Activated naive CD8-positive, alpha-beta T cell treated with anti-CD3 and anti-CD28 coated beads for 36 hours (primary cell): ENCODE results near the gene CIROP. TPM values are rescaled to one million over a fixed set of nuclear protein-coding genes. Genes with fewer than 3 reads are reported as not detected.

Experiments used
- DNase-seq: peaks from one replicate; pipeline ENCODE4 v3.0.0; 2021
- H3K27ac Mint-ChIP-seq: one replicate; pipeline ENCODE4 v1.8.0; 2022; ENCODE audit warnings: mild to moderate bottlenecking, moderate library complexity, mixed read lengths
- H3K27me3 Mint-ChIP-seq: one replicate; pipeline ENCODE4 v1.8.0; 2022; ENCODE audit warnings: mild to moderate bottlenecking, mixed read lengths
- H3K36me3 Mint-ChIP-seq: one replicate; pipeline ENCODE4 v1.8.0; 2021; ENCODE audit warnings: mild to moderate bottlenecking, mixed read lengths
- H3K4me1 Mint-ChIP-seq: one replicate; pipeline ENCODE4 v1.8.0; 2021; ENCODE audit warnings: mixed read lengths
- H3K4me3 Mint-ChIP-seq: one replicate; pipeline ENCODE4 v1.8.0; 2022; ENCODE audit warnings: mild to moderate bottlenecking, moderate library complexity, mixed read lengths
- H3K9me3 Mint-ChIP-seq: one replicate; pipeline ENCODE4 v1.8.0; 2022; ENCODE audit warnings: mixed read lengths
- total RNA-seq, 2 experiments: library from RNA; stranded (reverse); gene quantifications; one replicate each; pipeline ENCODE4 v1.2.3, GENCODE V29; 2021

Gene CIROP
- total RNA-seq, 2 experiments from 2014 or later, result not detected

GRCh38 chr14:23137813-23138535 lies 33.2 kb upstream of the CIROP start:
- no peak overlapping the region for H3K4me3 Mint-ChIP-seq
- DNase-seq, result no peak
- H3K27ac Mint-ChIP-seq, result no peak overlapping the region
- H3K36me3 Mint-ChIP-seq, result no peaks in the 10 kb centered on the region
- H3K9me3 Mint-ChIP-seq, result no peaks in the 10 kb centered on the region
- H3K4me1 Mint-ChIP-seq, result no peaks in the 10 kb centered on the region
- no peaks in the 10 kb centered on the region for H3K27me3 Mint-ChIP-seq

GRCh38 chr14:23137192-23137812 lies 32.5 kb upstream of the CIROP start:
- H3K36me3 Mint-ChIP-seq, result no peaks in the 10 kb centered on the region
- H3K27me3 Mint-ChIP-seq, result no peaks in the 10 kb centered on the region
- H3K27ac Mint-ChIP-seq, result no peak overlapping the region
- no peak overlapping the region for H3K4me3 Mint-ChIP-seq
- DNase-seq, result no peak
- H3K9me3 Mint-ChIP-seq, result no peaks in the 10 kb centered on the region
- H3K4me1 Mint-ChIP-seq, result no peaks in the 10 kb centered on the region

GRCh38 chr14:23136566-23137133 lies 31.9 kb upstream of the CIROP start:
- no peak overlapping the region for H3K4me3 Mint-ChIP-seq
- no peaks in the 10 kb centered on the region for H3K9me3 Mint-ChIP-seq
- H3K4me1 Mint-ChIP-seq, result no peaks in the 10 kb centered on the region
- no peaks in the 10 kb centered on the region for H3K36me3 Mint-ChIP-seq
- H3K27me3 Mint-ChIP-seq, result no peaks in the 10 kb centered on the region
- no peak for DNase-seq
- H3K27ac Mint-ChIP-seq, result no peak overlapping the region

- Mint-ChIP-seq H3K27ac (no peak overlapping the region), H3K4me3 (no peak overlapping the region), H3K27me3 (no peaks in the 10 kb centered on the region), H3K4me1 (no peaks in the 10 kb centered on the region), H3K9me3 (no peaks in the 10 kb centered on the region), H3K36me3 (no peaks in the 10 kb centered on the region)
- DNase-seq, result no peak
Observed at GRCh38 chr14:23132970-23133369, 28.2 kb upstream of the CIROP start.

- no peaks in the 10 kb centered on the region for H3K9me3 Mint-ChIP-seq
- DNase-seq, result no peak
- no peak overlapping the region for H3K4me3 Mint-ChIP-seq
- H3K27ac Mint-ChIP-seq, result no peak overlapping the region
- H3K27me3 Mint-ChIP-seq, result no peaks in the 10 kb centered on the region
- H3K36me3 Mint-ChIP-seq, result no peaks in the 10 kb centered on the region
- no peaks in the 10 kb centered on the region for H3K4me1 Mint-ChIP-seq
Observed at GRCh38 chr14:23131482-23131881, 26.7 kb upstream of the CIROP start.

- no peaks in the 10 kb centered on the region for H3K27me3 Mint-ChIP-seq
- H3K9me3 Mint-ChIP-seq, result no peaks in the 10 kb centered on the region
Observed at GRCh38 chr14:23130871-23131270, 26.1 kb upstream of the CIROP start.

GRCh38 chr14:23129759-23130316 lies 25.0 kb upstream of the CIROP start:
- H3K9me3 Mint-ChIP-seq, result no peaks in the 10 kb centered on the region
- no peak overlapping the region for H3K4me3 Mint-ChIP-seq
- H3K36me3 Mint-ChIP-seq, result no peaks in the 10 kb centered on the region
- H3K27me3 Mint-ChIP-seq, result no peaks in the 10 kb centered on the region
- no peak overlapping the region for H3K27ac Mint-ChIP-seq
- no peaks in the 10 kb centered on the region for H3K4me1 Mint-ChIP-seq
- no peak for DNase-seq

More at GRCh38 chr14:23130871-23131270, 26.1 kb upstream of the CIROP start:
- Mint-ChIP-seq H3K27ac (peak overlapping the region; percentile 3), H3K4me1 (no peaks in the 10 kb centered on the region), H3K4me3 (no peak overlapping the region), H3K36me3 (no peaks in the 10 kb centered on the region)
- no peak for DNase-seq

- H3K27me3 Mint-ChIP-seq, result no peaks in the 10 kb centered on the region
- no peak overlapping the region for H3K27ac Mint-ChIP-seq
- H3K4me3 Mint-ChIP-seq, result no peak overlapping the region
- no peaks in the 10 kb centered on the region for H3K9me3 Mint-ChIP-seq
- H3K36me3 Mint-ChIP-seq, result no peaks in the 10 kb centered on the region
- no peak for DNase-seq
- no peaks in the 10 kb centered on the region for H3K4me1 Mint-ChIP-seq
Observed at GRCh38 chr14:23128969-23129758, 24.4 kb upstream of the CIROP start.

GRCh38 chr14:23127861-23128260 lies 23.1 kb upstream of the CIROP start:
- no peaks in the 10 kb centered on the region for H3K36me3 Mint-ChIP-seq
- H3K27me3 Mint-ChIP-seq, result no peaks in the 10 kb centered on the region
- H3K4me3 Mint-ChIP-seq, result no peak overlapping the region
- H3K4me1 Mint-ChIP-seq, result no peaks in the 10 kb centered on the region
- no peaks in the 10 kb centered on the region for H3K9me3 Mint-ChIP-seq
- DNase-seq, result no peak
- H3K27ac Mint-ChIP-seq, result no peak overlapping the region

GRCh38 chr14:23126548-23127278 lies 21.9 kb upstream of the CIROP start:
- Mint-ChIP-seq H3K27ac (no peak overlapping the region), H3K4me3 (no peak overlapping the region), H3K36me3 (no peaks in the 10 kb centered on the region), H3K27me3 (no peaks in the 10 kb centered on the region), H3K4me1 (no peaks in the 10 kb centered on the region), H3K9me3 (no peaks in the 10 kb centered on the region)
- no peak for DNase-seq

- Mint-ChIP-seq H3K36me3 (no peaks in the 10 kb centered on the region), H3K4me1 (peaks cover 6% of the 10 kb centered on the region), H3K9me3 (no peaks in the 10 kb centered on the region), H3K27ac (no peak overlapping the region), H3K27me3 (no peaks in the 10 kb centered on the region), H3K4me3 (no peak overlapping the region)
- DNase-seq, result no peak
Observed at GRCh38 chr14:23125933-23126524, 21.2 kb upstream of the CIROP start.

GRCh38 chr14:23125011-23125410 lies 20.2 kb upstream of the CIROP start:
- Mint-ChIP-seq H3K9me3 (no peaks in the 10 kb centered on the region), H3K4me1 (peaks cover 16% of the 10 kb centered on the region), H3K27ac (no peak overlapping the region), H3K4me3 (no peak overlapping the region), H3K27me3 (no peaks in the 10 kb centered on the region), H3K36me3 (no peaks in the 10 kb centered on the region)
- DNase-seq, result no peak

GRCh38 chr14:23124337-23124954 lies 19.7 kb upstream of the CIROP start:
- Mint-ChIP-seq H3K4me1 (peaks cover 22% of the 10 kb centered on the region), H3K27ac (no peak overlapping the region), H3K9me3 (no peaks in the 10 kb centered on the region), H3K27me3 (no peaks in the 10 kb centered on the region), H3K36me3 (no peaks in the 10 kb centered on the region), H3K4me3 (no peak overlapping the region)
- DNase-seq, result no peak

- no peaks in the 10 kb centered on the region for H3K27me3 Mint-ChIP-seq
- no peak overlapping the region for H3K4me3 Mint-ChIP-seq
- H3K4me1 Mint-ChIP-seq, result peaks cover 29% of the 10 kb centered on the region
- DNase-seq, result no peak
- no peaks in the 10 kb centered on the region for H3K36me3 Mint-ChIP-seq
- H3K9me3 Mint-ChIP-seq, result no peaks in the 10 kb centered on the region
- H3K27ac Mint-ChIP-seq, result no peak overlapping the region
Observed at GRCh38 chr14:23123419-23123818, 18.6 kb upstream of the CIROP start.
